ENCODE results near the gene RBFOX2. TPM values are rescaled to one million over a fixed set of nuclear protein-coding genes. Genes with fewer than 3 reads are reported as not detected.

Gene RBFOX2
- total RNA-seq, 1 donor from 2014 or later, result 147 TPM

DNA sequence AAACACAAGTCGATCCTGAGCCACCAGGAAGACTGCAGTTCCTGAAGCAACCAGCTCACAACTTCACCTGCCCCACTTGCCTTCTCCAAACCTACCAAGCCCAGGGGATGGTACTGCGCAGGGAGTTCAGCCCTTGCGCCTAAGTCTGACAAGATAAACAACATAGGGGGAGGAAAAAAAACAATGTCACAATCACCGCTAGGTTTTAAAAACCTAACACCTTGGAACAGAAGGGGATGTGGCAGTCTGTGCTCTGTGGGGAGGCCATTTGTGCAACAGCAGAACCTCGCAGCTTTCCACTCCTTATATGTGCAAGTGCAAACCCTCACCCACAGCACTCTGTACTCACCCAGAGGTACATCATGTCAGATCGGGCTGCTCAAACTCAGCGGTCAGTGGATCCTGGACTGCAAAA is 134.2 kb downstream of the RBFOX2 start:
- Mint-ChIP-seq H3K4me1 (ENCODE audit: low read depth) (peaks cover 52% of the 10 kb centered on the region), H3K36me3 (ENCODE audit: low read depth) (peaks cover 1% of the 10 kb centered on the region), H3K9me3 (ENCODE audit: low read depth) (no peaks in the 10 kb centered on the region), H3K27me3 (ENCODE audit: low read depth) (no peaks in the 10 kb centered on the region), H3K27ac (ENCODE audit: unreplicated experiment) (peak overlapping the region; percentile 84), H3K4me3 (ENCODE audit: unreplicated experiment) (peak overlapping the region; percentile 63)
- TF ChIP-seq, protein P1, sequence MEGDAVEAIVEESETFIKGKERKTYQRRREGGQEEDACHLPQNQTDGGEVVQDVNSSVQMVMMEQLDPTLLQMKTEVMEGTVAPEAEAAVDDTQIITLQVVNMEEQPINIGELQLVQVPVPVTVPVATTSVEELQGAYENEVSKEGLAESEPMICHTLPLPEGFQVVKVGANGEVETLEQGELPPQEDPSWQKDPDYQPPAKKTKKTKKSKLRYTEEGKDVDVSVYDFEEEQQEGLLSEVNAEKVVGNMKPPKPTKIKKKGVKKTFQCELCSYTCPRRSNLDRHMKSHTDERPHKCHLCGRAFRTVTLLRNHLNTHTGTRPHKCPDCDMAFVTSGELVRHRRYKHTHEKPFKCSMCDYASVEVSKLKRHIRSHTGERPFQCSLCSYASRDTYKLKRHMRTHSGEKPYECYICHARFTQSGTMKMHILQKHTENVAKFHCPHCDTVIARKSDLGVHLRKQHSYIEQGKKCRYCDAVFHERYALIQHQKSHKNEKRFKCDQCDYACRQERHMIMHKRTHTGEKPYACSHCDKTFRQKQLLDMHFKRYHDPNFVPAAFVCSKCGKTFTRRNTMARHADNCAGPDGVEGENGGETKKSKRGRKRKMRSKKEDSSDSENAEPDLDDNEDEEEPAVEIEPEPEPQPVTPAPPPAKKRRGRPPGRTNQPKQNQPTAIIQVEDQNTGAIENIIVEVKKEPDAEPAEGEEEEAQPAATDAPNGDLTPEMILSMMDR (IDR thresholded peaks at IDR 0.05), result no peak
- no peak for DNase-seq (ENCODE audit: low spot score)

DNA sequence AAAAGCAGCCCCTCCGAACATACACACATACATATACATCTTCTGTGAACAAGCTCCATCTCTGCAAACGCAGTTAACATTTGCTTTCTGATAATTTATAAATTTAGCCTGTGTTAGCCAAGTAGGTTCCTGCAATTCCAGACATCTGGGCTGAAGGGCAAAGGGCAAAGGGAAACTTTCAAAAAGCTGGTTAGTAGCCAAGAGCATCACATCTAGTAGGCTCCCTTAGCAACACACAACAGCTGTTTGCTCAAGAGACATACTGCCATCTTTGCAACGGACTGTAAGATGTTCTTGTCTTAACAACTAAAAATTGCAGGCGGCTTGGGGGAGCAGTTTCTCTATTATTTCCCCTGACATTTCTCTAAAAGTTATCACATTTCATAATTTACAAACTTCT is 134.9 kb downstream of the RBFOX2 start:
- H3K36me3 Mint-ChIP-seq (ENCODE audit: low read depth), result peaks cover 1% of the 10 kb centered on the region
- H3K27ac Mint-ChIP-seq (ENCODE audit: unreplicated experiment), result no peak overlapping the region
- H3K9me3 Mint-ChIP-seq (ENCODE audit: low read depth), result no peaks in the 10 kb centered on the region
- H3K4me1 Mint-ChIP-seq (ENCODE audit: low read depth), result peaks cover 48% of the 10 kb centered on the region
- peak overlapping the region; percentile 63 for H3K4me3 Mint-ChIP-seq (ENCODE audit: unreplicated experiment)
- DNase-seq (ENCODE audit: low spot score), result no peak
- TF ChIP-seq, protein P1 (IDR thresholded peaks at IDR 0.05), result no peak
- H3K27me3 Mint-ChIP-seq (ENCODE audit: low read depth), result no peaks in the 10 kb centered on the region

DNA sequence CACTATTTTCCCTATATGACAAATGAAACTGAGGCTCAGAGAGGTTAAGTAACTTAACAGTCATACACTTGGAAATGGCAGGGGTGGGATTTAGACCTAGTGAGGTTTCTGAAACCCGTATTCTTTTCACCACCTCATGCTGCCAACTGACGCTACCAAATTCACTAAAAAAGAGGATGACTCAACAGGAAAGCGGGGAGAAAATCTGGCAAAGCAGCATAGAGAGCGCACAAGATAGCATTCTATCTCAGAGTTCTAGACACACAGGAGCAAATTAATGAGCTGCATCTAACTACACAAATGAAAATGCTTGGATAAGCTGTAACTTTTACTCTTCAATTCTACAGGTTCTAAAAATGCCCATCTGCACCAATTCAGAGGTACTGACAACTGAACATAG is 136.4 kb downstream of the RBFOX2 start:
- TF ChIP-seq, protein P1 (IDR thresholded peaks at IDR 0.05), result no peak
- DNase-seq (ENCODE audit: low spot score), result no peak
- Mint-ChIP-seq H3K27me3 (ENCODE audit: low read depth) (no peaks in the 10 kb centered on the region), H3K9me3 (ENCODE audit: low read depth) (no peaks in the 10 kb centered on the region), H3K27ac (ENCODE audit: unreplicated experiment) (peak overlapping the region; percentile 49), H3K36me3 (ENCODE audit: low read depth) (peaks cover 1% of the 10 kb centered on the region), H3K4me3 (ENCODE audit: unreplicated experiment) (no peak overlapping the region), H3K4me1 (ENCODE audit: low read depth) (peaks cover 48% of the 10 kb centered on the region)

DNA sequence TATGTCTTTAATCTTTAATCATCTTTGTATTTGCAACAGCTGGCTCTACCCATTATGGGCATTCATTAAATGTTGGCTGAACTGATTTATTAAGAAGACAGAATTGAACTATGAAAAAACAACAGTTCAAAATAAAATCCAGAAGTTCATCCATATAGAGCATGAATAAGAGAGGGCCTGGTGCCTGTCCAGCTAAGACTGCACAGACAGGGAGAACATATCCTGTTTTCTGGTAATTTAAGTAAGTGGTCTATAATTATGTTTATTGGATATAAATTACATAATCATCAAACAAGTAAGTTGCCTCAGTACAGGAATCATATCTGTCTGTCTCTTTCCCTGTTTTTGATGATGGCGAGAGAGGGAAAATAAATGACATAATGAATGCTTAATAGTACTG is 137.2 kb downstream of the RBFOX2 start:
- H3K27me3 Mint-ChIP-seq (ENCODE audit: low read depth), result no peaks in the 10 kb centered on the region
- H3K9me3 Mint-ChIP-seq (ENCODE audit: low read depth), result no peaks in the 10 kb centered on the region
- H3K4me3 Mint-ChIP-seq (ENCODE audit: unreplicated experiment), result no peak overlapping the region
- H3K36me3 Mint-ChIP-seq (ENCODE audit: low read depth), result no peaks in the 10 kb centered on the region
- H3K27ac Mint-ChIP-seq (ENCODE audit: unreplicated experiment), result peak overlapping the region; percentile 49
- TF ChIP-seq, protein P1 (IDR thresholded peaks at IDR 0.05), result no peak
- no peak for DNase-seq (ENCODE audit: low spot score)
- H3K4me1 Mint-ChIP-seq (ENCODE audit: low read depth), result peaks cover 48% of the 10 kb centered on the region

DNA sequence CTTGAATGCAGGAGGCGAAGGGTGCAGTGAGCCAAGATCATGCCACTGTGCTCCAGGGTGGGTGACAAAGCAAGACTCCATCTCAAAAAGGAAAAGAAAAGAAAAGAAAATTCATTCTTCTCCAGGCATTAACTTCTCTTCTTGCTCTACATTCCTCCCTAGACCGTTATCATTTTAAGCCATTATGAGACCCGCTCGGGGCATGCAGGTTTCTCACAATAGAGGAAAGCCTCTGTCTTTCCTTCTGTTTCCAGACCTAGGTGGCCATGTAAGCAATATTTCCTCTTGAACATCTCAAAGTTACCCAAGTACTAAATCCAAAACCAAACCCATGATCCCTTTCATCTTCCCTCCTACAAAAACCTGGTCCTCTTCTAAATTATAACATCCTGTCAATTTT is 139.6 kb downstream of the RBFOX2 start:
- H3K27ac Mint-ChIP-seq (ENCODE audit: unreplicated experiment), result peak overlapping the region; percentile 19
- H3K9me3 Mint-ChIP-seq (ENCODE audit: low read depth), result no peaks in the 10 kb centered on the region
- no peak for DNase-seq (ENCODE audit: low spot score)
- H3K36me3 Mint-ChIP-seq (ENCODE audit: low read depth), result no peaks in the 10 kb centered on the region
- peaks cover 25% of the 10 kb centered on the region for H3K4me1 Mint-ChIP-seq (ENCODE audit: low read depth)
- H3K4me3 Mint-ChIP-seq (ENCODE audit: unreplicated experiment), result no peak overlapping the region
- H3K27me3 Mint-ChIP-seq (ENCODE audit: low read depth), result no peaks in the 10 kb centered on the region
- TF ChIP-seq, protein P1 (IDR thresholded peaks at IDR 0.05), result no peak

Data from chondrocyte (in vitro differentiated cells).